Spinal cord (tissue), 10 donors: ENCODE data around the gene SNPH. TPM values are rescaled to one million over a fixed set of nuclear protein-coding genes. Genes with fewer than 3 reads are reported as not detected.

Experiments
- DNase-seq, 6 donors: peaks; one replicate each; pipeline versions ENCODE4 v3.0.0 to v3.0.0-alpha.2; 2013 to 2015; ENCODE audit warnings: low spot score in 6 of 6, low read depth in 4 of 6
- H3K27ac ChIP-seq: one replicate; pipeline ENCODE4 v1.5.1; 2013; ENCODE audit warnings: low read depth, low read length, control low read depth
- H3K27me3 ChIP-seq: one replicate; pipeline ENCODE4 v1.6.1; 2013; ENCODE audit warnings: low read length; ENCODE audit not compliant: control insufficient read depth, insufficient read depth
- H3K36me3 ChIP-seq: one replicate; pipeline ENCODE4 v1.6.1; 2013; ENCODE audit warnings: low read length; ENCODE audit not compliant: control insufficient read depth, insufficient read depth
- H3K4me1 ChIP-seq: one replicate; pipeline ENCODE4 v1.6.1; 2013; ENCODE audit warnings: low read length; ENCODE audit not compliant: control insufficient read depth, insufficient read depth
- H3K4me3 ChIP-seq: one replicate; pipeline ENCODE4 v1.5.1; 2013; ENCODE audit warnings: low read depth, low read length, control low read depth
- H3K9me3 ChIP-seq: one replicate; pipeline ENCODE4 v1.6.1; 2013; ENCODE audit warnings: low read length; ENCODE audit not compliant: control insufficient read depth, insufficient read depth
- WGBS: methylation state at CpG from one replicate; pipeline ENCODE4 v1.1.5; 2013; ENCODE audit warnings: missing lambda C conversion rate; ENCODE audit not compliant: insufficient coverage; 5-methylcytosine and 5-hydroxymethylcytosine counted together
- polyA plus RNA-seq, 2 donors: library from polyadenylated mRNA; unstranded; fragments of 120-200 nt; gene quantifications; one replicate each; pipeline ENCODE4 v1.2.1, GENCODE V29; 2013; ENCODE audit not compliant: insufficient read length in 2 of 2
- total RNA-seq, 2 donors: library from RNA; depleted of rRNA in 1 of 2; stranded (reverse); fragments of 120-200 nt in 1 of 2; fragments of >200 nt in 1 of 2; gene quantifications; one replicate each; pipeline versions ENCODE4 v1.2.3 to v1.2.4, GENCODE V29; 2013 to 2014
- donor health status: healthy.

Gene SNPH
- total and polyA plus RNA-seq, 4 donors, result 12.2 to 46.7 (median 33.9) TPM

DNA sequence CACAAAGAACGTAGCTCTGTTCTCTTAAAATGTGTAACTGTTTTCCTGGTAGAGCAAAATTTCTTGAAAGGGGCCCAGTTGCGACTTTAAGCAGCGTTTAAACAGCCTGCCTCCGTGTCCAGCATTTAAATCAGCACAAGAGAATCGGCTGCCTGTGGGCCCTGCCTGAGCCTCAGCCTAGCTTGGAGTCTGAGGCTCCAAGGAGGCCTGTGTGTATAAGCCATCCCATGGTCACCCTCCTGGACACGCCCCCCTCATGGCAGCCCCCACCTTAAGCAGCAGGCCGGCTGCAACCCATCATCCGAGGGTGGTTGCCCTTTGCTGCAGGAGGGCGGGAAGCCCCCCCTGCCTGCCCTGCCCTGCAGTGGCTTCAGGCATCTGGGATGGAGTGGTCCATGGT lies 44.0 kb downstream of the SNPH start:
- DNase-seq, result peak in 4 of 6 donors; percentile 62 to 83 (median 74)

DNA sequence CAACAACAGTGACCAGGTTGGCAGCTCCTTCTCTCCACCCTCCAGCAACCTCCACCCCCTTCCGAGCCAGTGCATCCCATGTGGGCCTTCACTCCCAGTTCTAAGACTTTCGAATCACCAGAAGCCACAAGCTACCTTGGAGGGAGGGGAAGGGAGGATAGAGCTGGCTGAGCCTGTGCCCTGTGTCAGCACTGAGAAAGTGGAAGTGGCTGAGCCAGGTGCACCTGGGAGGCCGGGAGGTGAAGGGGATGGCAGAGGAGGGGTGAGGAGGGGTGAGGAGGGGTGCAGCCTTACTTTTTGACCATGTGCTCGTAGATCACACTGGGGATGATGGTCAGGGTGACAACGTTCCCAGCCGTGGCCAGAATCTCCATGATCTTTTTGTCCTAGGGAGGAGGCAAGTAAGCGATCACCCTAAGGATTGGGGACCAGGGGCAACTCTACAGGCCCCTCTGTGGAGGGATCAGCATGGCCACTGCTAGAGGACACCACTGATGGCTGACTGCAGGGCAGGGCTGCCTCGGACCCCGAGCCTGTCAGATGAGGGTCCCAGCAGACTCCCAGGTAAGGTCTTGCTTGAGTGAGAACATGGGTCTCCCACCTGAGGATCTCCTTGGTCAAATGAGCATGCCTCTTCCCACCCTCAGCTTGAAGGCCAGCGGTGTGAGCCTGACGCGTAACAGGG lies 44.6 kb downstream of the SNPH start:
- DNase-seq, result no peak
- Histone ChIP-seq H3K27ac (peak overlapping the region; percentile 75), H3K9me3 (no peaks in the 10 kb centered on the region), H3K4me1 (peaks cover 45% of the 10 kb centered on the region), H3K36me3 (peaks cover 55% of the 10 kb centered on the region), H3K4me3 (no peak overlapping the region), H3K27me3 (no peaks in the 10 kb centered on the region)
- 92% methylated on average over 11 of the region's 12 CpGs for WGBS

More for the DNA sequence above, 44.0 kb downstream of the SNPH start:
- Histone ChIP-seq H3K27ac (peak overlapping the region; percentile 75), H3K36me3 (peaks cover 61% of the 10 kb centered on the region), H3K27me3 (no peaks in the 10 kb centered on the region), H3K4me1 (peaks cover 45% of the 10 kb centered on the region), H3K4me3 (no peak overlapping the region), H3K9me3 (no peaks in the 10 kb centered on the region)
- WGBS, result 21% methylated on average over 6 of the region's 9 CpGs

GRCh38 chr20:1312308-1312707 lies 46.2 kb downstream of the SNPH start:
- H3K36me3 ChIP-seq, result peaks cover 38% of the 10 kb centered on the region
- no peak overlapping the region for H3K4me3 ChIP-seq
- peaks cover 45% of the 10 kb centered on the region for H3K4me1 ChIP-seq
- no peaks in the 10 kb centered on the region for H3K27me3 ChIP-seq
- H3K27ac ChIP-seq, result no peak overlapping the region
- 91% methylated on average over 18 of the region's 20 CpGs for WGBS
- DNase-seq, result no peak
- H3K9me3 ChIP-seq, result no peaks in the 10 kb centered on the region

- no peaks in the 10 kb centered on the region for H3K27me3 ChIP-seq
- H3K27ac ChIP-seq, result no peak overlapping the region
- WGBS, result 62% methylated on average over 14 of the region's 16 CpGs
- no peaks in the 10 kb centered on the region for H3K9me3 ChIP-seq
- no peak for DNase-seq
- H3K4me1 ChIP-seq, result peaks cover 45% of the 10 kb centered on the region
- peaks cover 33% of the 10 kb centered on the region for H3K36me3 ChIP-seq
- peak overlapping the region; percentile 47 for H3K4me3 ChIP-seq
Observed at GRCh38 chr20:1312904-1313235, 46.8 kb downstream of the SNPH start.

- Histone ChIP-seq H3K27ac (no peak overlapping the region), H3K4me3 (peak overlapping the region; percentile 47)
Observed at GRCh38 chr20:1313236-1313964, 47.3 kb downstream of the SNPH start.

GRCh38 chr20:1315804-1316203 lies 49.7 kb downstream of the SNPH start:
- peaks cover 13% of the 10 kb centered on the region for H3K36me3 ChIP-seq
- no peak for DNase-seq
- peaks cover 19% of the 10 kb centered on the region for H3K4me1 ChIP-seq
- H3K27ac ChIP-seq, result no peak overlapping the region
- no peaks in the 10 kb centered on the region for H3K27me3 ChIP-seq
- 100% methylated on average over 4 of the region's 5 CpGs for WGBS
- H3K9me3 ChIP-seq, result no peaks in the 10 kb centered on the region
- H3K4me3 ChIP-seq, result no peak overlapping the region

More at GRCh38 chr20:1313236-1313964, 47.3 kb downstream of the SNPH start:
- peak; percentile 54 to 93 (median 71) for DNase-seq
- Histone ChIP-seq H3K4me1 (peaks cover 42% of the 10 kb centered on the region), H3K9me3 (no peaks in the 10 kb centered on the region), H3K27me3 (no peaks in the 10 kb centered on the region), H3K36me3 (peaks cover 27% of the 10 kb centered on the region)
- WGBS, result 10% methylated on average over 30 of the region's 38 CpGs

GRCh38 chr20:1317545-1318255 lies 51.6 kb downstream of the SNPH start:
- Histone ChIP-seq H3K4me3 (no peak overlapping the region), H3K27ac (no peak overlapping the region), H3K36me3 (peaks cover 4% of the 10 kb centered on the region), H3K4me1 (peaks cover 9% of the 10 kb centered on the region), H3K9me3 (no peaks in the 10 kb centered on the region), H3K27me3 (no peaks in the 10 kb centered on the region)
- 45% methylated on average over 9 of the region's 12 CpGs for WGBS
- no peak for DNase-seq

- H3K9me3 ChIP-seq, result no peaks in the 10 kb centered on the region
- no peak overlapping the region for H3K4me3 ChIP-seq
- no peaks in the 10 kb centered on the region for H3K4me1 ChIP-seq
- no peak overlapping the region for H3K27ac ChIP-seq
- no peaks in the 10 kb centered on the region for H3K36me3 ChIP-seq
- H3K27me3 ChIP-seq, result no peaks in the 10 kb centered on the region
- WGBS, result no CpG with 5 or more reads among the region's 4 CpGs
- no peak for DNase-seq
Observed at GRCh38 chr20:1319051-1319450, 53.0 kb downstream of the SNPH start.

GRCh38 chr20:1319462-1319861 lies 53.4 kb downstream of the SNPH start:
- Histone ChIP-seq H3K36me3 (no peaks in the 10 kb centered on the region), H3K9me3 (no peaks in the 10 kb centered on the region), H3K4me3 (no peak overlapping the region), H3K27me3 (no peaks in the 10 kb centered on the region), H3K27ac (no peak overlapping the region), H3K4me1 (peaks cover 1% of the 10 kb centered on the region)
- DNase-seq, result no peak
- WGBS, result 80% methylated on average over 4 of the region's 4 CpGs
